ENCODE measurements around the gene MAP1LC3C.

The MAP1LC3C gene

DNA sequence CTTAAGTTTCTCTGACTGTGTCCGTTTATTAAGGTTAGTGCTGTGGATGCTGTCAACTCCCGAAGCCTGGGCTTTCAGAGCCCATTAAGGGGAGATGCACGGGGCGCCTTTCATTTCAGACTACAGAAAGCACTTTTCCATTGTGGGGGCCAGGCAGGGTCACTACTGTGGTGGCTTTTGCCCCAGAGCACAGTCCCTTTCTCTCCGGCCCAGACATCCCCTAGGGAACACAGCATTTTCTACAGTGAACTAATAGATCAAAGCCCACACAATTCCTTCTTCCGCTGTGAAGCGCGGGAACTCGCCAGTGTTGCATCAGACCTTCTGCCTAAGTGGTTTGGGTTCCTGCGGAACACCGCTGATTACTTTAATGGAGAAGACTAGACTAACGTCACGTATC lies 26.8 kb upstream of the MAP1LC3C start:
- POLR2A ChIA-PET: no interaction called here
- no peak for DNase-seq (ENCODE audit: extremely low spot score)
- CTCF ChIA-PET: interaction anchor here (0.6 kb wide), 1 partner anchor 130 kb away, joined by 3 read pairs; no protein-coding TSS in a partner anchor
- TF ChIP-seq LEF1 (IDR thresholded peaks at IDR 0.05; ENCODE audit: borderline replicate concordance) (no peak), TARDBP (IDR thresholded peaks at IDR 0.05) (no peak)
- TF ChIP-seq, protein P1, sequence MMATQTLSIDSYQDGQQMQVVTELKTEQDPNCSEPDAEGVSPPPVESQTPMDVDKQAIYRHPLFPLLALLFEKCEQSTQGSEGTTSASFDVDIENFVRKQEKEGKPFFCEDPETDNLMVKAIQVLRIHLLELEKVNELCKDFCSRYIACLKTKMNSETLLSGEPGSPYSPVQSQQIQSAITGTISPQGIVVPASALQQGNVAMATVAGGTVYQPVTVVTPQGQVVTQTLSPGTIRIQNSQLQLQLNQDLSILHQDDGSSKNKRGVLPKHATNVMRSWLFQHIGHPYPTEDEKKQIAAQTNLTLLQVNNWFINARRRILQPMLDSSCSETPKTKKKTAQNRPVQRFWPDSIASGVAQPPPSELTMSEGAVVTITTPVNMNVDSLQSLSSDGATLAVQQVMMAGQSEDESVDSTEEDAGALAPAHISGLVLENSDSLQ (IDR thresholded peaks at IDR 0.05): no peak

DNA sequence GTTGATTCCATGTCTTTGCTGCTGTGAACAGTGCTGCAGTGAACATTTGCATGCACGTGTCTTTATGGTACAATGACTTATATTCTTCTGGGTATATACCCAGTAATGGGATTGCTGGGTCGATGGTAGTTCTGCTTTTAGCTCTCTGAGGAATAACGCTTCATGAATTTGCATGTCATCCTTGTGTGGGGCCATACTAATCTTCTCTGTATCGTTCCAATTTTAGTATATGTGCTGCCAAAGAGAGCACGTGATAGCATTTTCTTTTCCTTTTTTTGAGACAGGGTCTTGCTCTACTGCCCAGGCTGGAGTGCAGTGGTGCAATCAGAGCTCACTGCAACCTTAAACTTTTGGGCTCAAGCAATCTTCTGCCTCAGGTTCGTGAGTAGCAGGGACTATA lies 24.9 kb upstream of the MAP1LC3C start:
- POLR2A ChIA-PET: no interaction called here
- TF ChIP-seq ZNF384 (IDR thresholded peaks at IDR 0.05) (no peak), SP1 (IDR thresholded peaks at IDR 0.05) (no peak), ARNT (IDR thresholded peaks at IDR 0.05) (no peak), NFRKB (IDR thresholded peaks at IDR 0.05) (no peak), ELF4 (IDR thresholded peaks at IDR 0.05) (no peak), FOXA1 (IDR thresholded peaks at IDR 0.05) (no peak), FOXK2 (IDR thresholded peaks at IDR 0.05) (no peak), L3MBTL2 (conservative IDR thresholded peaks at IDR 0.05) (no peak)
- TF ChIP-seq, protein P1 (IDR thresholded peaks at IDR 0.05): no peak
- CTCF ChIA-PET: interaction anchor here (0.5 to 1.4 kb wide), 3 partner anchors 25 to 225 kb away, joined by 4 to 6 read pairs (median 6); partner anchors contain the start of gene MAP1LC3C
- no peak for DNase-seq (ENCODE audit: extremely low spot score)

DNA sequence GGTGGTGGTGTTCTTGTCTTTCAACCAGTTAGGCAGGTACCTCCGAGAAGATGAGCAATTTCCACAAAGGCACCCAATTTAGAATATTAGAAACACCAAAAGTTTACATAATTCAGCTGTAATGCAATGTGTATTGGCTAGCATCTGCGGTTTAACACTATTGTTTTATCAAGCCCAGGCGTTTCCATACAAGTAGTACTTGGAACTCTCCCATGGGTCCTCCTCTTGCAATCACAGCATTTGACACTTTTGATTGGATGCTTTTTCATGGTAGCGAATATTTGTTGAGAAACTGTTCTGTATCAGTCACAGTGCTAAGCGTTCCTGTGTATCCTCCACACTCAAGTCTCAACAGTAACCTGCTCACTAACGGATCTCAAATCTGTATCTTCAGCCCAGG lies 20.1 kb upstream of the MAP1LC3C start:
- CTCF ChIA-PET: no interaction called here
- TF ChIP-seq, protein P1 (IDR thresholded peaks at IDR 0.05): no peak
- TF ChIP-seq TARDBP (IDR thresholded peaks at IDR 0.05) (no peak), SUZ12 (IDR thresholded peaks at IDR 0.05) (no peak), ELF4 (IDR thresholded peaks at IDR 0.05) (no peak), CTBP1 (IDR thresholded peaks at IDR 0.05; ENCODE audit: borderline replicate concordance) (no peak), SP1 (IDR thresholded peaks at IDR 0.05) (no peak), FOXA1 (IDR thresholded peaks at IDR 0.05) (no peak), ZNF384 (IDR thresholded peaks at IDR 0.05) (no peak), BHLHE40 (IDR thresholded peaks at IDR 0.05; ENCODE audit: borderline replicate concordance) (no peak)
- no peak for DNase-seq (ENCODE audit: extremely low spot score)
- POLR2A ChIA-PET: no interaction called here

DNA sequence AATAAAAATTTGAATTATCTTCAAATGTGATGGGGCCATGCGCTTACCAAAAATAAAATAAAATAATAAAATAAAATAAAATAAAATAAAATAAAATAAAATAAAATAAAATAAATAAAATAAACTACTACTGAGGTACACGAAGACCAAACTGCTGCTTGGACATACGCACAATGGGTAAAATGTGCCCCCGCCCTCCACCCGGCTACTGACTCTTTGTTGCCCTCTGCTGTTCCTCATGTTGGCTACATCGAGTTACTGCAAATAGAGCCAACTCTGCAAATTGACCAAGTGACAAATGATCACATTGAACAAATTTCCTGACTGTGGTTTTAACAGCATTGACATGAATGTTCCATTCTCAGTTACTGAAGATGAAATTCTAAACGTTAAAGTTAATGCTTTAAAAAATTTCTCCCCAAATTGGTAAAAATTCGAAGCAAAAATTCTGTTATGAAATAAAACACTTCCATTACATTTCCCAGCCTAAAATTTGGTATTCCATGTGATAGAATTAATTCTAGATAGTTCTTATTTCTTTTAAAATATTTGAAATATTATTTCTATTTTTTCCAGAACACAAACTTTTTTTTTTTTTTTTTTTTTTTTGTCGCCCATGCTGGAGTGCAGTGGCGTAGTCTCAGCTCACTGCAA lies 18.8 kb upstream of the MAP1LC3C start:
- ChIA-PET POLR2A (no interaction called here), CTCF (no interaction called here)
- peak; percentile 85 for DNase-seq (ENCODE audit: extremely low spot score)
- TF ChIP-seq NFRKB (IDR thresholded peaks at IDR 0.05) (no peak), FOXA1 (IDR thresholded peaks at IDR 0.05) (no peak), FOXM1 (IDR thresholded peaks at IDR 0.05; ENCODE audit: borderline replicate concordance) (no peak), L3MBTL2 (conservative IDR thresholded peaks at IDR 0.05) (no peak), BHLHE40 (IDR thresholded peaks at IDR 0.05; ENCODE audit: borderline replicate concordance) (no peak), SP1 (IDR thresholded peaks at IDR 0.05) (no peak), ELF4 (IDR thresholded peaks at IDR 0.05) (no peak), FOXK2 (IDR thresholded peaks at IDR 0.05) (no peak), ZNF384 (IDR thresholded peaks at IDR 0.05) (no peak), SUZ12 (IDR thresholded peaks at IDR 0.05) (no peak), CTBP1 (IDR thresholded peaks at IDR 0.05; ENCODE audit: borderline replicate concordance) (no peak), TARDBP (IDR thresholded peaks at IDR 0.05) (no peak), ARNT (IDR thresholded peaks at IDR 0.05) (no peak), LEF1 (IDR thresholded peaks at IDR 0.05; ENCODE audit: borderline replicate concordance) (no peak), HDGF (IDR thresholded peaks at IDR 0.05; ENCODE audit: borderline replicate concordance) (no peak)
- TF ChIP-seq, protein P1 (IDR thresholded peaks at IDR 0.05): no peak

DNA sequence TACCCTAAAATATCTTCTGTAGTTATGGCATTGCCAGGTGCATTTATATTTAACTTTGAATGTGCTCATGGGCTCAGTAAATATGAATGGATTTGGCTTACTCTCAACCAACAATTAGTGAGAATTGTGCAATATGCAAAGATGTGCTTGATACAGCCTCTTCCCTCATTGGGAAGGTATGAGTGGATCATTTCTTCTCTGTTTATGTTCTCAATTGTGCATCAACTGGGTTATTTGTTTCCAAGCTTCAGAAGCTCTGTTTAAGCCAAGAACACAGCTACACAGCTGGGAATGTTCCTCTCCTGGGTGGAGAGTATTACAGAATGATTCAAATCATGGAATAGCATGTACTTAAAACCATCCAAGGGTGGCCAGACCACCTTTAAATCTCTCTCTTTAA lies 17.6 kb upstream of the MAP1LC3C start:
- no peak for TF ChIP-seq BHLHE40 (IDR thresholded peaks at IDR 0.05; ENCODE audit: borderline replicate concordance)
- no peak for TF ChIP-seq FOXM1 (IDR thresholded peaks at IDR 0.05; ENCODE audit: borderline replicate concordance)
- TF ChIP-seq, protein P1 (IDR thresholded peaks at IDR 0.05): no peak
- no peak for TF ChIP-seq L3MBTL2 (conservative IDR thresholded peaks at IDR 0.05)
- TF ChIP-seq NFRKB (IDR thresholded peaks at IDR 0.05): no peak
- no peak for TF ChIP-seq SP1 (IDR thresholded peaks at IDR 0.05)
- no peak for TF ChIP-seq HDGF (IDR thresholded peaks at IDR 0.05; ENCODE audit: borderline replicate concordance)
- no peak for TF ChIP-seq FOXK2 (IDR thresholded peaks at IDR 0.05)
- TF ChIP-seq CTBP1 (IDR thresholded peaks at IDR 0.05; ENCODE audit: borderline replicate concordance): no peak
- TF ChIP-seq ELF4 (IDR thresholded peaks at IDR 0.05): no peak
- TF ChIP-seq ARNT (IDR thresholded peaks at IDR 0.05): no peak
- TF ChIP-seq ZNF384 (IDR thresholded peaks at IDR 0.05): no peak
- TF ChIP-seq FOXA1 (IDR thresholded peaks at IDR 0.05): no peak
- no peak for TF ChIP-seq LEF1 (IDR thresholded peaks at IDR 0.05; ENCODE audit: borderline replicate concordance)
- no peak for DNase-seq (ENCODE audit: extremely low spot score)
- POLR2A ChIA-PET: no interaction called here
- CTCF ChIA-PET: interaction anchor here (1.0 kb wide), 1 partner anchor 117 kb away, joined by 3 read pairs; no protein-coding TSS in a partner anchor

Measured in HEK293T (cell line).